HepG2 (cell line): Measurements from ENCODE around the gene FIGLA. TPM values are rescaled to one million over a fixed set of nuclear protein-coding genes. Genes with fewer than 3 reads are reported as not detected.

Source experiments
- ATAC-seq: fragments of 200-7000 bp; cut with Tn5 transposase; 3 replicates; pipeline ENCODE4 v1.9.1; 2020; ENCODE audit warnings: mild to moderate bottlenecking, moderate library complexity
- BruUV-seq: library from RNA; stranded (reverse); fragments of 400-500 nt; replicated peaks from 2 replicates; lab custom pipeline; 2021; lab: Mats Ljungman, UMichigan
- CTCF ChIA-PET: fragments of 300-600 bp; formaldehyde crosslinking; extraction: SDS; loops from one replicate; lab custom pipeline; 2021; ENCODE audit warnings: low total read pairs, inconsistent platforms, low intra/inter-chr PET ratio; lab: Yijun Ruan, JAX
- POLR2A ChIA-PET: fragments of 350-600 bp; sonication (Branson Sonifier 250); formaldehyde crosslinking; loops from one replicate; lab custom pipeline; 2020; ENCODE audit warnings: antibody characterized with exemption, inconsistent platforms; lab: Yijun Ruan, JAX
- DNase-seq: peaks from one replicate; pipeline ENCODE4 v3.0.0-alpha.2; 2015; ENCODE audit warnings: low spot score
- FAIRE-seq: peaks from 3 replicates; lab custom pipeline; 2011; peaks lifted over from hg19 to GRCh38; lab: Jason Lieb, UNC
- H2AFZ ChIP-seq: one replicate; pipeline ENCODE4 v1.6.1; 2011; ENCODE audit warnings: low read length, inconsistent platforms
- H3K27ac ChIP-seq: fragments of 300-600 bp; 3 replicates; pipeline ENCODE4 v1.8.0; 2011; ENCODE audit warnings: mixed run types, mild to moderate bottlenecking, mixed read lengths, low read length, inconsistent platforms; ENCODE audit not compliant: insufficient read depth; ENCODE audit errors: extremely low read length
- H3K27me3 ChIP-seq, 2 experiments: fragments of 200-600 bp in 1 of 2; 2 replicates in 1 of 2; 3 replicates in 1 of 2; pipeline versions ENCODE4 v1.6.0 to v1.8.0; 2011; ENCODE audit warnings: low read length in 2 of 2, mild to moderate bottlenecking in 2 of 2, moderate library complexity in 2 of 2, inconsistent platforms in 1 of 2; ENCODE audit not compliant: insufficient read depth in 2 of 2, control insufficient read depth in 1 of 2
- H3K36me3 ChIP-seq, 2 experiments: fragments of 200-600 bp in 1 of 2; replicated peaks in 1 of 2; 2 replicates in 1 of 2; 3 replicates in 1 of 2; pipeline versions ENCODE4 v1.5.1 to v1.8.0; 2011; ENCODE audit warnings: low read length in 2 of 2, inconsistent platforms in 1 of 2; ENCODE audit not compliant: insufficient read depth in 2 of 2, control insufficient read depth in 1 of 2
- H3K4me1 ChIP-seq: 2 replicates; pipeline ENCODE4 v1.5.1; 2012; ENCODE audit warnings: low read length, inconsistent platforms; ENCODE audit not compliant: insufficient read depth
- H3K4me2 ChIP-seq: 2 replicates; pipeline ENCODE4 v1.6.0; 2011; ENCODE audit warnings: low read depth, low read length, inconsistent platforms
- H3K4me3 ChIP-seq, 3 experiments: fragments of 200-600 bp in 1 of 3; sonication (generic), shearing (Covaris generic) in 1 of 3; replicated peaks in 1 of 3; 2 replicates each; pipeline ENCODE4 v1.5.1; 2011 to 2016; ENCODE audit warnings: low read length in 3 of 3, inconsistent platforms in 2 of 3, low read depth in 2 of 3, mild to moderate bottlenecking in 2 of 3, control low read depth in 1 of 3, mixed read lengths in 1 of 3; ENCODE audit not compliant: insufficient read depth in 1 of 3
- H3K79me2 ChIP-seq: one replicate; pipeline ENCODE4 v1.6.1; 2011; ENCODE audit warnings: low read length, inconsistent platforms; ENCODE audit not compliant: insufficient read depth
- H3K9ac ChIP-seq: 2 replicates; pipeline ENCODE4 v1.6.0; 2011; ENCODE audit warnings: mild to moderate bottlenecking, low read depth, low read length, inconsistent platforms; ENCODE audit not compliant: insufficient read depth
- H3K9me3 ChIP-seq: 2 replicates; pipeline ENCODE4 v1.5.1; 2012; ENCODE audit warnings: mild to moderate bottlenecking, low read length
- H4K20me1 ChIP-seq: 2 replicates; pipeline ENCODE4 v1.6.0; 2011; ENCODE audit warnings: inconsistent platforms, mild to moderate bottlenecking, low read length, moderate library complexity; ENCODE audit not compliant: insufficient read depth
- CREM ChIP-seq, 2 experiments: sonication (generic) in 1 of 2; formaldehyde crosslinking in 1 of 2; IDR thresholded peaks; 2 replicates each; pipeline versions ENCODE4 v1.4.0 to v1.6.1; 2016 to 2020; ENCODE audit warnings: antibody characterized with exemption in 1 of 2, mild to moderate bottlenecking in 1 of 2, missing genetic modification reagents in 1 of 2
- DDIT3 ChIP-seq: sonication (generic); formaldehyde crosslinking; IDR thresholded peaks from 2 replicates; pipeline ENCODE4 v1.4.0; 2020; ENCODE audit warnings: mild to moderate bottlenecking, missing genetic modification reagents
- HIC2 ChIP-seq: sonication (generic); formaldehyde crosslinking; IDR thresholded peaks from 2 replicates; pipeline ENCODE4 v1.9.0; 2022; ENCODE audit warnings: low read depth, missing genetic modification reagents
- PAF1 ChIP-seq: IDR thresholded peaks from 2 replicates; pipeline ENCODE4 v1.6.1; 2016; ENCODE audit warnings: missing genetic modification reagents, missing compliant biosample characterization
- PHF21A ChIP-seq: sonication (generic); formaldehyde crosslinking; IDR thresholded peaks from 2 replicates; pipeline ENCODE4 v1.5.0; 2020; ENCODE audit warnings: mild to moderate bottlenecking, missing genetic modification reagents
- SNAI1 ChIP-seq: sonication (generic); formaldehyde crosslinking; IDR thresholded peaks from 2 replicates; pipeline ENCODE4 v1.5.0; 2020; ENCODE audit warnings: mild to moderate bottlenecking, missing genetic modification reagents, borderline replicate concordance
- THYN1 ChIP-seq: sonication (generic); formaldehyde crosslinking; IDR thresholded peaks from 2 replicates; pipeline ENCODE4 v1.8.1; 2023; ENCODE audit warnings: low read depth, mild to moderate bottlenecking, moderate library complexity, missing genetic modification reagents, borderline replicate concordance
- ZBTB4 ChIP-seq: sonication (generic); formaldehyde crosslinking; IDR thresholded peaks from 2 replicates; pipeline ENCODE4 v1.4.0; 2020; ENCODE audit warnings: missing genetic modification reagents, mild to moderate bottlenecking, borderline replicate concordance
- ZNF441 ChIP-seq: sonication (generic); formaldehyde crosslinking; IDR thresholded peaks from 2 replicates; pipeline ENCODE4 v1.7.0; 2021; ENCODE audit warnings: missing genetic modification reagents, borderline replicate concordance
- ZNF503 ChIP-seq: sonication (generic); formaldehyde crosslinking; IDR thresholded peaks from 2 replicates; pipeline ENCODE4 v1.4.0; 2020; ENCODE audit warnings: missing genetic modification reagents
- ZNF557 ChIP-seq: sonication (generic); formaldehyde crosslinking; IDR thresholded peaks from 2 replicates; pipeline ENCODE4 v1.4.0; 2020; ENCODE audit warnings: missing genetic modification reagents
- ZNF607 ChIP-seq: sonication (generic); formaldehyde crosslinking; IDR thresholded peaks from 2 replicates; pipeline ENCODE4 v1.5.1; 2020; ENCODE audit warnings: missing genetic modification reagents, mild to moderate bottlenecking, borderline replicate concordance
- ZSCAN9 ChIP-seq: IDR thresholded peaks from 2 replicates; pipeline ENCODE4 v1.6.1; 2016; ENCODE audit warnings: borderline replicate concordance
- WGBS: methylation state at CpG from one replicate; pipeline ENCODE4 v1.1.6; 2017; ENCODE audit warnings: low lambda C conversion rate; 5-methylcytosine and 5-hydroxymethylcytosine counted together
- in situ Hi-C: cut with HindIII; loops from 2 replicates; pipeline ENCODE4 v1.10.0; 2017; ENCODE audit warnings: low pct_unique_long_range_greater_than_20kb; ENCODE audit not compliant: extremely low pct_ligation_motif_present
- intact Hi-C: fragments of 100-400 bp; cut with micrococcal nuclease; formaldehyde crosslinking; loops from one replicate; pipeline ENCODE4 v1.10.0; 2022; ENCODE audit not compliant: unreplicated experiment
- polyA plus RNA-seq, 8 experiments: library from polyadenylated mRNA; depleted of rRNA in 3 of 8; stranded (reverse) in 7 of 8; unstranded in 1 of 8; fragments of >200 nt; fragmentation: Illumina TruSeq in 4 of 8; extraction: Trizol in 4 of 8; gene quantifications; 2 replicates each; pipeline versions ENCODE4 v1.2.1 to v1.2.3, GENCODE V29; 2011 to 2016; ENCODE audit warnings: low read depth in 4 of 8, missing spikeins in 1 of 8, mixed read lengths in 1 of 8; ENCODE audit not compliant: insufficient read depth in 1 of 8
- total RNA-seq, 5 experiments: library from RNA; depleted of rRNA; stranded (reverse); fragments of >200 nt; fragmentation: Illumina TruSeq; extraction: Trizol; gene quantifications; 2 replicates each; pipeline ENCODE4 v1.2.3, GENCODE V29; 2016; ENCODE audit warnings: low read depth in 1 of 5

Gene FIGLA
- total and polyA plus RNA-seq, 2 of the 13 experiments (the other 11 are each of a cell fraction or from before 2014, with no cell fraction given) = not detected

GRCh38 chr2:70757360-70757759 is 33.1 kb downstream of the FIGLA start:
- Histone ChIP-seq H3K79me2 (no peaks in the 10 kb centered on the region), H3K4me1 (no peaks in the 10 kb centered on the region), H3K36me3 (no peaks in the 10 kb centered on the region), H3K9me3 (no peaks in the 10 kb centered on the region), H3K4me2 (no peak overlapping the region), H2AFZ (no peak overlapping the region), H3K27me3 (peaks cover 0 to 10% of the 10 kb centered on the region in 2 experiments; a peak in 2 of 5 replicates), H4K20me1 (no peaks in the 10 kb centered on the region), H3K27ac (no peak overlapping the region), H3K9ac (no peak overlapping the region), H3K4me3 (no peak overlapping the region)
- intact Hi-C loops (no loop called here), in situ Hi-C loops (no loop called here)
- ATAC-seq (no peak), DNase-seq (no peak), FAIRE-seq (no peak)
- 9% methylated on average over 4 of the region's 4 CpGs for WGBS
- POLR2A ChIA-PET = no interaction called here
- CTCF ChIA-PET = no interaction called here
- BruUV-seq = no TSS peak
- TF ChIP-seq HIC2 (CRISPR knock-in tag) (no peak), CREM (IDR thresholded peaks at IDR 0.05) (no peak), CREM (CRISPR knock-in tag; IDR thresholded peaks at IDR 0.05) (no peak), ZNF441 (CRISPR knock-in tag) (no peak), THYN1 (CRISPR knock-in tag) (no peak), SNAI1 (no peak), PHF21A (CRISPR knock-in tag) (no peak), ZNF607 (CRISPR knock-in tag) (no peak), ZSCAN9 (CRISPR knock-in tag) (no peak), DDIT3 (CRISPR knock-in tag) (no peak), ZBTB4 (CRISPR knock-in tag) (no peak), ZNF557 (CRISPR knock-in tag) (no peak), PAF1 (CRISPR knock-in tag) (no peak), ZNF503 (CRISPR knock-in tag) (no peak)
